Inflammatory macrophage treated with lipopolysaccharide for 4 hours (primary cell): ENCODE results near the gene LRFN5.
"Not testable (repeated sequence)": the region's sequence is repeated elsewhere in the genome, so short reads cannot be mapped to it uniquely, and the experiment has no call there.

Experiments
- DNase-seq: peaks from one replicate; pipeline ENCODE4 v3.0.0-alpha.2; 2020

Gene LRFN5

DNA sequence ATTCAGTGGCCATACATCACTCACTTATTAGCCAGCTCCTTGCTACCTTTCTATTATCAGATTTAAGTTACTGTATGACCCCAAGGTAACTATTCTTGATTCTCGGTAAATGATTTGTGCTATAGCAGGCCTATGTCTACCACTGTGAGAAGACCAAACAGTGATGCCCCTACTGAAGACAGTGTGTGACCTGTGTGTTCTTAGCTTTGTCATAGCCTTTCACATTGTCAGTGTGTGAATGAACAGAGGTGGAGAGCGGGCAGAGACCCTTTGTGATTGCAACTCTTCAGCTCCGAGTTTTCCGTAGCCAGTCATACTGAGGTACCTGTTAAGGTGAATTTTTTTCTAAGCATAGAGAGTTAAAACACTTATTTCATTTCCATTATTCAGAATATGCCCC is 294.0 kb downstream of the LRFN5 start:
- DNase-seq, result no peak

DNA sequence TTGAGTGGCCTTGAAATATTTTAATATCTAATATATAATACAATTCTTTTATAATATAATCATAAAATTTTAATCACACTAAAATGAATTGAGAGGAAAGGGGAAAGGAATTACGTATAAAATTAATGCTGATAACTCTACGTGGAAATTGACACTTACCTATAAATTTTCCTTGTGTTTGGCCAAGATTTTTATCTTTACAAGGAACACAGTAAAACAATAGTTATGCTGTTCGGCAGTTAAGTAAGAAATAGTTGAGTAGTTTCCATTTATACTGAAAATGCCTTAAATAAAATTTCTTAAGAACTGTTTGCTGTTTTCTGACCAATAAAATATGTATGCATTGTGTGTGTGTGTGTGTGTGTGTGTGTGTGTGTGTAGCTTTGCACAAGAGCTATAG is 294.4 kb downstream of the LRFN5 start:
- DNase-seq, result no peak

DNA sequence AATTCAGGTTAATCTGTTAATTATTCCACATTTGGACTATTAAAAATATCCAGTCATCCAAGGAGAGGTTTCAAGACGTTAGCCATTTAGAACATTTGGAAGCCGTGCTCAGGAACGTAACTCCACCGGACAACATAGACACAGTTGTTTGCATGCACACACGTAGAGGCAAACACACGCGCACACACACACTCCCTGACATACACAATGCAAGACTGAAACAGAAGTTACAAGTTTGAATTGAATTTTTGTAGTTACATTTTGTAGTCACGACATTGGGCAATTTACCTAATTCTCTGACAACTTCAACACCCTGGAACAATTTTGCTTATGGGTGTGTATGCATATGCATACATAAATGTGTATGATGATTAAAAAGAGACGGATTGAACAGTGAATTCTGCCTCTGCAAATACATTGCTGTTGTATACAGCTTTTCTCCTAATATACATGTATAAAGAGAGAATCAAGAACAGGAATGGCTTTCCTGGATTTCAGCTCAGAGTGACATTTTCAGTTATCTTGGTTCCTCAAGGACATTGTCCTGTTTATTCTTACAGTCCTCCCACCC is 298.8 kb downstream of the LRFN5 start:
- no peak for DNase-seq

- DNase-seq, result not testable (repeated sequence)
Measured at GRCh38 chr14:41911155-41911554, 304.5 kb downstream of the LRFN5 start.

GRCh38 chr14:41913398-41913797 is 306.7 kb downstream of the LRFN5 start:
- no peak for DNase-seq

DNA sequence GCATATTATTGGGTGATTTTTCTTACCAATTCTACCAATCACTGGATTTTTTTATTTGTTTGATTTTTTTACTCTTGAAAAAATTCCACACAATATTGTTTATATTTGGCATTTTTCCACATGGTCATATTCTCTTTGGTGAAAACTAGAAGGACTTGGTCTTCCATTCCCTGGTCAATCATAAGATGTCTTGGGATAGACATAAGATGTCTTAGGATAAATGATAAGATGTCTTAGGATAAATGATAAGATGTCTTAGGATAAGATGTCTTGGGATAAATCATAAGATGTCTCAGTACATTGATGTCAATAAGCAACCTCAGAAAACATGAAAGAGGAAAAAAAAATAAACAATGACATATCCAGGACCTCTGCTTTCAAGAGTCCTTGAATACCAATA is 309.1 kb downstream of the LRFN5 start:
- no peak for DNase-seq

GRCh38 chr14:41916313-41916712 is 309.6 kb downstream of the LRFN5 start:
- DNase-seq, result no peak

GRCh38 chr14:41925409-41925808 is 318.7 kb downstream of the LRFN5 start:
- DNase-seq, result no peak

DNA sequence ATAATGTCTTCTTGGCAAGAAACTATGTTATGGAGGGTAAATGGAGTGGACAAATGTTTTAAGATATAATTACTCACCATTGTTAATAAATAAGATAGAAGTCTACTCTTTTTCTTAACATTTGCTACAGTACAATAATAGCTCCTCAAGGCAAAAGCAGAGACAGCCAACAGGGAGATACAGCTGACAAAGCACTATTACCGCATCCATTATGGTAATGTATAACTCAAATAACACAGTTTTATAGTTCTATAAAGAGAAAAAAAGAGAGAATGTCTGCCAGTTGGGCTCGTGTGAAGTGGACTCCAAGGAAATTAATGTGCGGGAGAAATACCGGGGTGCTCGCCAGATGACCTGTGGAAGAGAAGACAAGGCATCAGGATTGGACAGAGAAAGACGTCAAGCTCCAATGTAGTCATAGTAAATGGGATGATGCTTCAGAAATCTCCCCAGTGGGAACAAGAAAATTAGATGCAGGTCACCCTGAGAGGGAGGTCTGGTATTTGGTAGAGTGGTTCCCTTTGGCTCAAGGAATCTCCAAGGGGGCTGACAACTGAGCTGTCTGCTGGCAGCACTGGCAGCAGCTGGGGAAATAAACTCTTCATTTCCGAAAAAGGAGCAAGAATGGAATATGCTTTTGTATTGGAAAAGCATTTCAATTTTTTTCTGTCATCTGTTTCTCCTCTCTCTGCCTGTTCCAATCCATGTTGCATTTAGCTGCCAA is 343.9 kb downstream of the LRFN5 start:
- DNase-seq, result no peak
